ENCODE measurements around the gene NUP160. TPM values are rescaled to one million over a fixed set of nuclear protein-coding genes. Genes with fewer than 3 reads are reported as not detected.

Gene NUP160
- total and polyA plus RNA-seq, 2 of the 13 experiments (the other 11 are each of a cell fraction or from before 2014, with no cell fraction given), result 28.3 to 43.5 TPM

- TF ChIP-seq ZNF512 (CRISPR knock-in tag; IDR thresholded peaks at IDR 0.05) (0 out of 2 replicates have a peak, but pooled peaks have one; percentile 60), LCORL (IDR thresholded peaks at IDR 0.05) (no peak), LCORL (CRISPR knock-in tag; IDR thresholded peaks at IDR 0.05) (peak; percentile 73), CSRNP1 (CRISPR knock-in tag; IDR thresholded peaks at IDR 0.05) (peak; percentile 92), ZNF335 (CRISPR knock-in tag; IDR thresholded peaks at IDR 0.05) (0 out of 2 replicates have a peak, but pooled peaks have one; percentile 8), TCF7 (IDR thresholded peaks at IDR 0.05; ENCODE audit: low read depth) (peak; percentile 65; the same call in 1 of the 2 replicates), ZNF629 (CRISPR knock-in tag; conservative IDR thresholded peaks at IDR 0.05) (no peak), ZNF431 (CRISPR knock-in tag; IDR thresholded peaks at IDR 0.05; ENCODE audit: borderline replicate concordance, low read depth) (peak; percentile 45; the same call in 1 of the 2 replicates), ZNF441 (CRISPR knock-in tag; IDR thresholded peaks at IDR 0.05; ENCODE audit: borderline replicate concordance) (peak; percentile 82), TP53 (CRISPR knock-in tag; conservative IDR thresholded peaks at IDR 0.05) (peak; percentile 73; the same call in 1 of the 2 replicates), ZNF780A (CRISPR knock-in tag; IDR thresholded peaks at IDR 0.05) (peak; percentile 56; the same call in 1 of the 2 replicates), ZNF672 (CRISPR knock-in tag; IDR thresholded peaks at IDR 0.05) (no peak), KLF6 (CRISPR knock-in tag; IDR thresholded peaks at IDR 0.05) (0 out of 2 replicates have a peak, but pooled peaks have one; percentile 41), CREM (IDR thresholded peaks at IDR 0.05) (peak; percentile 74), CREM (CRISPR knock-in tag; IDR thresholded peaks at IDR 0.05) (no peak), ZNF598 (CRISPR knock-in tag; IDR thresholded peaks at IDR 0.05; ENCODE audit: borderline replicate concordance) (peak; percentile 57; the same call in 1 of the 2 replicates), ZNF678 (CRISPR knock-in tag; IDR thresholded peaks at IDR 0.05) (0 out of 2 replicates have a peak, but pooled peaks have one; percentile 55), RNF2 (conservative IDR thresholded peaks at IDR 0.05; ENCODE audit: low read depth) (0 out of 2 replicates have a peak, but pooled peaks have one; percentile 45), ZNF468 (CRISPR knock-in tag; IDR thresholded peaks at IDR 0.05) (0 out of 2 replicates have a peak, but pooled peaks have one; percentile 27), SIN3A (IDR thresholded peaks at IDR 0.05; ENCODE audit: borderline replicate concordance, low read depth, low read length) (peak; percentile 71; the same call in 1 of the 2 replicates), FOSL2 (CRISPR knock-in tag; IDR thresholded peaks at IDR 0.05) (no peak), ZNF839 (CRISPR knock-in tag; IDR thresholded peaks at IDR 0.05; ENCODE audit: borderline replicate concordance) (0 out of 2 replicates have a peak, but pooled peaks have one; percentile 72), PAWR (CRISPR knock-in tag; IDR thresholded peaks at IDR 0.05; ENCODE audit: borderline replicate concordance) (no peak), ZNF547 (CRISPR knock-in tag; IDR thresholded peaks at IDR 0.05) (peak; percentile 24; the same call in 1 of the 2 replicates), FOXA3 (CRISPR knock-in tag; IDR thresholded peaks at IDR 0.05) (no peak), EP300 (IDR thresholded peaks at IDR 0.05; ENCODE audit: low read depth in 2 of 2, low read length in 2 of 2) (no peak), EP300 (CRISPR knock-in tag; IDR thresholded peaks at IDR 0.05; ENCODE audit: borderline replicate concordance) (no peak; the same call in 1 of the 2 replicates), ZNF124 (CRISPR knock-in tag; IDR thresholded peaks at IDR 0.05) (0 out of 2 replicates have a peak, but pooled peaks have one; percentile 35)
These were observed at the start of gene NUP160 (continued) for GRCh38 chr11:47847892-47848699.

All from HepG2 (cell line).